Keratinocyte (primary cell): ENCODE data around the gene KLHL3. TPM values are rescaled to one million over a fixed set of nuclear protein-coding genes. Genes with fewer than 3 reads are reported as not detected.

Experiments used
- DNase-seq: peaks from one replicate; pipeline ENCODE4 v3.0.0-alpha.2; 2011; ENCODE audit warnings: low read depth, missing footprints, low spot score
- FAIRE-seq: peaks from 2 replicates; lab custom pipeline; 2011; peaks lifted over from hg19 to GRCh38; lab: Jason Lieb, UNC
- H2AFZ ChIP-seq: 2 replicates; pipeline ENCODE4 v1.6.0; 2012; ENCODE audit warnings: low read length, control low read depth, inconsistent platforms; ENCODE audit not compliant: control insufficient read depth
- H3K27ac ChIP-seq: 2 replicates; pipeline ENCODE4 v1.5.1; 2011; ENCODE audit warnings: low read length; ENCODE audit not compliant: control insufficient read depth, insufficient read depth
- H3K27me3 ChIP-seq: 3 replicates; pipeline ENCODE4 v1.6.0; 2011; ENCODE audit warnings: low read length; ENCODE audit not compliant: control insufficient read depth, insufficient read depth; ENCODE audit errors: extremely low read depth
- H3K36me3 ChIP-seq, 2 experiments: 2 replicates in 1 of 2; 3 replicates in 1 of 2; pipeline ENCODE4 v1.5.1; 2011; ENCODE audit warnings: low read length in 2 of 2, mild to moderate bottlenecking in 1 of 2; ENCODE audit not compliant: control insufficient read depth in 2 of 2, insufficient read depth in 2 of 2; ENCODE audit errors: extremely low read depth in 1 of 2
- H3K4me1 ChIP-seq: 3 replicates; pipeline ENCODE4 v1.5.1; 2011; ENCODE audit warnings: low read length; ENCODE audit not compliant: control insufficient read depth, insufficient read depth; ENCODE audit errors: extremely low read depth
- H3K4me2 ChIP-seq: 3 replicates; pipeline ENCODE4 v1.6.0; 2011; ENCODE audit warnings: low read depth, low read length; ENCODE audit not compliant: control insufficient read depth, insufficient read depth; ENCODE audit errors: extremely low read depth
- H3K4me3 ChIP-seq, 3 experiments: fragments of 200-600 bp in 1 of 3; sonication (generic) in 1 of 3; 2 replicates in 2 of 3; 3 replicates in 1 of 3; pipeline ENCODE4 v1.5.1; 2011 to 2016; ENCODE audit warnings: low read length in 3 of 3, mild to moderate bottlenecking in 3 of 3, control low read depth in 2 of 3, inconsistent platforms in 1 of 3, low read depth in 1 of 3, mixed read lengths in 1 of 3, mixed run types in 1 of 3, moderate library complexity in 1 of 3; ENCODE audit not compliant: control insufficient read depth in 2 of 3, insufficient read depth in 2 of 3; ENCODE audit errors: extremely low read depth in 1 of 3
- H3K79me2 ChIP-seq: 2 replicates; pipeline ENCODE4 v1.6.0; 2012; ENCODE audit warnings: low read length; ENCODE audit not compliant: control insufficient read depth, insufficient read depth
- H3K9ac ChIP-seq: 3 replicates; pipeline ENCODE4 v1.6.0; 2011; ENCODE audit warnings: low read length; ENCODE audit not compliant: control insufficient read depth, insufficient read depth; ENCODE audit errors: extremely low read depth
- H3K9me1 ChIP-seq: 3 replicates; pipeline ENCODE4 v1.6.0; 2011; ENCODE audit warnings: low read length; ENCODE audit not compliant: control insufficient read depth, insufficient read depth; ENCODE audit errors: extremely low read depth
- H3K9me3 ChIP-seq: 2 replicates; pipeline ENCODE4 v1.5.1; 2012; ENCODE audit warnings: low read depth, low read length; ENCODE audit not compliant: control insufficient read depth
- H4K20me1 ChIP-seq: 3 replicates; pipeline ENCODE4 v1.6.0; 2011; ENCODE audit warnings: low read length; ENCODE audit not compliant: control insufficient read depth, insufficient read depth; ENCODE audit errors: extremely low read depth
- CTCF ChIP-seq, 3 experiments: IDR thresholded peaks in 1 of 3; conservative IDR thresholded peaks in 1 of 3; optimal IDR thresholded peaks in 1 of 3; 2 replicates in 2 of 3; 3 replicates in 1 of 3; pipeline versions ENCODE3 to v1.5.1; 2011; ENCODE audit warnings: low read length in 3 of 3, mild to moderate bottlenecking in 3 of 3, moderate library complexity in 2 of 3, control low read depth in 1 of 3, inconsistent platforms in 1 of 3; ENCODE audit not compliant: insufficient read depth in 2 of 3; ENCODE audit errors: extremely low read depth in 1 of 3
- EZH2 ChIP-seq: IDR thresholded peaks from one replicate; pipeline ENCODE4 v1.6.1; 2012; ENCODE audit warnings: inconsistent platforms, mild to moderate bottlenecking, low read length, moderate library complexity
- dilution Hi-C: fragments of 300-500 bp; cut with MboI; formaldehyde crosslinking; loops from one replicate; pipeline ENCODE4 v1.7.0; 2020; ENCODE audit warnings: low sequenced_read_pairs; ENCODE audit not compliant: extremely low pct_ligation_motif_present
- polyA plus RNA-seq, 5 experiments: library from polyadenylated mRNA; depleted of rRNA in 3 of 5; stranded (reverse) in 3 of 5; stranded (forward) in 1 of 5; unstranded in 1 of 5; fragments of >200 nt; gene quantifications; 1 replicate in 1 of 5; 2 replicates in 3 of 5; 3 replicates in 1 of 5; pipeline versions ENCODE4 v1.2.1 to v1.2.3, GENCODE V29; 2011 to 2012; ENCODE audit warnings: missing spikeins in 2 of 5, low read depth in 1 of 5, low replicate concordance in 1 of 5

Gene KLHL3
- polyA plus RNA-seq, 1 donor (not counting 4 experiments of a cell fraction or from before 2014, with no cell fraction given) = 2.5 TPM

- DNase-seq = no peak
- dilution Hi-C loops = no loop called here
- Histone ChIP-seq H3K4me3 (no peak overlapping the region), H3K27ac (no peak overlapping the region), H4K20me1 (no peaks in the 10 kb centered on the region), H2AFZ (no peak overlapping the region), H3K79me2 (no peaks in the 10 kb centered on the region), H3K27me3 (no peaks in the 10 kb centered on the region), H3K4me2 (no peak overlapping the region), H3K36me3 (no peaks in the 10 kb centered on the region), H3K4me1 (no peaks in the 10 kb centered on the region), H3K9ac (no peak overlapping the region), H3K9me1 (no peaks in the 10 kb centered on the region), H3K9me3 (no peaks in the 10 kb centered on the region)
- no peak for FAIRE-seq
- TF ChIP-seq EZH2 (no peak), CTCF (optimal IDR thresholded peaks at IDR 0.05 in 1 of 3, IDR thresholded peaks at IDR 0.05 in 1 of 3, conservative IDR thresholded peaks at IDR 0.05 in 1 of 3; ENCODE audit: extremely low read depth in 1 of 3, insufficient read depth in 2 of 3, low read length in 3 of 3) (no peak)
These were observed 98.8 kb downstream of the KLHL3 start for GRCh38 chr5:137636830-137637714.

- no peak for DNase-seq
- H2AFZ ChIP-seq = no peak overlapping the region
- no peaks in the 10 kb centered on the region for H3K79me2 ChIP-seq
- H3K4me3 ChIP-seq = no peak overlapping the region
- H3K9me1 ChIP-seq = no peaks in the 10 kb centered on the region
- dilution Hi-C loops = no loop called here
- no peaks in the 10 kb centered on the region for H3K27me3 ChIP-seq
- no peak for FAIRE-seq
- no peaks in the 10 kb centered on the region for H3K9me3 ChIP-seq
- no peaks in the 10 kb centered on the region for H4K20me1 ChIP-seq
- H3K4me2 ChIP-seq = no peak overlapping the region
- no peak overlapping the region for H3K27ac ChIP-seq
- TF ChIP-seq EZH2 (no peak), CTCF (optimal IDR thresholded peaks at IDR 0.05 in 1 of 3, IDR thresholded peaks at IDR 0.05 in 1 of 3, conservative IDR thresholded peaks at IDR 0.05 in 1 of 3; ENCODE audit: extremely low read depth in 1 of 3, insufficient read depth in 2 of 3, low read length in 3 of 3) (no peak)
- peaks cover 6% of the 10 kb centered on the region for H3K4me1 ChIP-seq
- H3K9ac ChIP-seq = no peak overlapping the region
- H3K36me3 ChIP-seq = no peaks in the 10 kb centered on the region
These were observed 99.8 kb downstream of the KLHL3 start for GRCh38 chr5:137636099-137636498.
